Breast epithelium (tissue), 3 donors: ENCODE results near the gene STRN4.

Source experiments
- POLR2A ChIP-seq: fragments of 450-650 bp; IDR thresholded peaks from one replicate; pipeline ENCODE4 v1.6.1; 2016; ENCODE audit warnings: antibody characterized with exemption, mild to moderate bottlenecking, moderate library complexity
- POLR2AphosphoS5 ChIP-seq, 3 donors: sonication (generic); formaldehyde crosslinking; IDR thresholded peaks; one replicate each; pipeline ENCODE4 v1.6.1; 2017; ENCODE audit warnings: antibody characterized with exemption in 3 of 3
- TF ChIP-seq, protein P1 (sequence below), 3 donors: fragments of 450-650 bp; IDR thresholded peaks; one replicate each; pipeline ENCODE4 v1.5.1; 2016 to 2017; ENCODE audit warnings: antibody characterized with exemption in 3 of 3, mild to moderate bottlenecking in 3 of 3, moderate library complexity in 3 of 3

DNA sequence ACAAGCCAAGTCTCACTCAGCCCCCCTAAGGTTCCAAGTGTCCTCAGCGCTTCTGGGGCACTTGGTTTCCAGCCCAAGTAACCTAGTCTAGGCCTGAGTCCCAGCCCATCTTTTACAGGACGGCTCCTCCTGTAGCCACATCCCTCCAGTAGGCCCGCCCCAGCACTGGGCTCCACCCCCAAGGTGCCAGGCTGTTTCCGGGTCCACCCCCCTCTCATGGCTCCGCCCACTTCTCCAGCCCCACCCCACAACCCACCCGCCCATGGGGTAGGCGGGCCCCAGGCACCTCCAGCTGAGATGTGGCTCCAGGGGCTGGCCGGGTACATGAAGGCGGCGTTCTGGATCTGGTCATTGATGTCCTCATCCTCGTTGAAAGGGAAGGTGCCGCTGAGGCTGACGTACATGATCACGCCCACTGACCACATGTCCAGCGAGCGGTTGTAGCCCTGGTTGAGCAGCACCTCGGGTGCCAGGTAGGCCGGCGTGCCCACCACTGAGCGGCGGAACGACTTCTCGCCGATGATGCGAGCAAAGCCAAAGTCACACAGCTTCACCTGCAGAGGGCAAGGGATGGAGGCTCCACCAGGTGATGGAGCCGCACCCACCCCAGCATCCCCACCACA lies 68.0 kb downstream of the STRN4 start:
- TF ChIP-seq POLR2AphosphoS5 (IDR thresholded peaks at IDR 0.05) (no peak), POLR2A (no peak)
- TF ChIP-seq, protein P1, sequence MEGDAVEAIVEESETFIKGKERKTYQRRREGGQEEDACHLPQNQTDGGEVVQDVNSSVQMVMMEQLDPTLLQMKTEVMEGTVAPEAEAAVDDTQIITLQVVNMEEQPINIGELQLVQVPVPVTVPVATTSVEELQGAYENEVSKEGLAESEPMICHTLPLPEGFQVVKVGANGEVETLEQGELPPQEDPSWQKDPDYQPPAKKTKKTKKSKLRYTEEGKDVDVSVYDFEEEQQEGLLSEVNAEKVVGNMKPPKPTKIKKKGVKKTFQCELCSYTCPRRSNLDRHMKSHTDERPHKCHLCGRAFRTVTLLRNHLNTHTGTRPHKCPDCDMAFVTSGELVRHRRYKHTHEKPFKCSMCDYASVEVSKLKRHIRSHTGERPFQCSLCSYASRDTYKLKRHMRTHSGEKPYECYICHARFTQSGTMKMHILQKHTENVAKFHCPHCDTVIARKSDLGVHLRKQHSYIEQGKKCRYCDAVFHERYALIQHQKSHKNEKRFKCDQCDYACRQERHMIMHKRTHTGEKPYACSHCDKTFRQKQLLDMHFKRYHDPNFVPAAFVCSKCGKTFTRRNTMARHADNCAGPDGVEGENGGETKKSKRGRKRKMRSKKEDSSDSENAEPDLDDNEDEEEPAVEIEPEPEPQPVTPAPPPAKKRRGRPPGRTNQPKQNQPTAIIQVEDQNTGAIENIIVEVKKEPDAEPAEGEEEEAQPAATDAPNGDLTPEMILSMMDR (IDR thresholded peaks at IDR 0.05): no peak
